B cell (primary cell): ENCODE results near the gene GUCA2B. TPM values are rescaled to one million over a fixed set of nuclear protein-coding genes. Genes with fewer than 3 reads are reported as not detected.
A peak's percentile ranks its signal among the peaks of the same experiment; 100 is the strongest.

Experiments used
- ATAC-seq: fragments of 200-7000 bp; cut with Tn5 transposase; one replicate; pipeline ENCODE4 v1.10.0; 2021; ENCODE audit warnings: low read depth, mild to moderate bottlenecking, moderate number of reproducible peaks, moderate library complexity
- CTCF ChIA-PET: fragments of 350-600 bp; sonication (Branson Sonifier 250); formaldehyde crosslinking; loops from one replicate; lab custom pipeline; 2021; ENCODE audit warnings: antibody characterized with exemption, inconsistent platforms; lab: Charles Lee
- POLR2A ChIA-PET: fragments of 350-600 bp; sonication (Branson Sonifier 250); formaldehyde crosslinking; loops from one replicate; lab custom pipeline; 2021; ENCODE audit warnings: antibody characterized with exemption; lab: Charles Lee
- DNase-seq: peaks from one replicate; pipeline ENCODE4 v3.0.0; 2013
- H2AFZ ChIP-seq: 2 replicates; pipeline ENCODE4 v1.6.1; 2012; ENCODE audit warnings: mild to moderate bottlenecking, low read depth, low read length; ENCODE audit not compliant: insufficient read depth, poor library complexity, severe bottlenecking
- H3K27ac ChIP-seq, 2 donors: 1 replicate in 1 of 2; 2 replicates in 1 of 2; pipeline ENCODE4 v1.5.1; 2012 to 2013; ENCODE audit warnings: low read length in 2 of 2, mild to moderate bottlenecking in 2 of 2, moderate library complexity in 1 of 2
- H3K27me3 ChIP-seq, 4 experiments: fragments of 200-600 bp in 1 of 4; sonication (generic) in 1 of 4; replicated peaks in 1 of 4; 1 replicate in 2 of 4; 2 replicates in 2 of 4; pipeline versions ENCODE4 v1.6.1 to v1.7.0; 2013 to 2016; ENCODE audit warnings: low read length in 3 of 4, mild to moderate bottlenecking in 2 of 4, mixed read lengths in 1 of 4, moderate library complexity in 1 of 4; ENCODE audit not compliant: insufficient read depth in 4 of 4, control insufficient read depth in 3 of 4; ENCODE audit errors: control extremely low read depth in 1 of 4
- H3K36me3 ChIP-seq, 2 experiments: replicated peaks in 1 of 2; 1 replicate in 1 of 2; 2 replicates in 1 of 2; pipeline versions ENCODE4 v1.6.1 to v1.7.1; 2013; ENCODE audit warnings: low read length in 1 of 2; ENCODE audit not compliant: insufficient read depth in 2 of 2, control insufficient read depth in 1 of 2; ENCODE audit errors: control extremely low read depth in 1 of 2, extremely low read depth in 1 of 2
- H3K4me1 ChIP-seq, 2 donors: fragments of 200-600 bp in 1 of 2; sonication (generic) in 1 of 2; 1 replicate in 1 of 2; 2 replicates in 1 of 2; pipeline versions ENCODE4 v1.5.1 to v1.6.1; 2013 to 2017; ENCODE audit warnings: low read length in 2 of 2; ENCODE audit not compliant: control insufficient read depth in 2 of 2, insufficient read depth in 2 of 2
- H3K4me2 ChIP-seq: replicated peaks from 2 replicates; pipeline ENCODE3; 2012; ENCODE audit warnings: mild to moderate bottlenecking, low read depth, low read length; ENCODE audit not compliant: poor library complexity, severe bottlenecking
- H3K4me3 ChIP-seq, 5 experiments: fragments of 200-600 bp in 1 of 5; sonication (generic) in 1 of 5; 1 replicate in 3 of 5; 2 replicates in 2 of 5; pipeline versions ENCODE4 v1.5.1 to v1.7.0; 2011 to 2016; ENCODE audit warnings: low read length in 4 of 5, mild to moderate bottlenecking in 4 of 5, low read depth in 2 of 5, control low read depth in 1 of 5, moderate library complexity in 1 of 5; ENCODE audit not compliant: insufficient read depth in 1 of 5; ENCODE audit errors: control extremely low read depth in 1 of 5, extremely low read depth in 1 of 5
- H3K79me2 ChIP-seq: fragments of 200-600 bp; sonication (generic); one replicate; pipeline ENCODE4 v1.6.0; 2016; ENCODE audit warnings: low read length; ENCODE audit not compliant: control insufficient read depth, insufficient read depth
- H3K9ac ChIP-seq: fragments of 200-600 bp; sonication (generic); 2 replicates; pipeline ENCODE4 v1.6.1; 2017; ENCODE audit warnings: mild to moderate bottlenecking, low read length, moderate library complexity
- H3K9me3 ChIP-seq, 3 donors: one replicate each; pipeline versions ENCODE4 v1.6.1 to v1.7.1; 2013; ENCODE audit warnings: low read length in 2 of 3; ENCODE audit not compliant: control insufficient read depth in 2 of 3, insufficient read depth in 1 of 3; ENCODE audit errors: control extremely low read depth in 1 of 3
- H4K20me1 ChIP-seq: 2 replicates; pipeline ENCODE4 v1.6.0; 2012; ENCODE audit warnings: mild to moderate bottlenecking, low read length; ENCODE audit not compliant: insufficient read depth, control insufficient read depth, poor library complexity, severe bottlenecking
- H3K27ac Mint-ChIP-seq: one replicate; pipeline ENCODE4 v1.8.0; 2021; ENCODE audit warnings: mixed read lengths
- H3K27me3 Mint-ChIP-seq: one replicate; pipeline ENCODE4 v1.8.0; 2021; ENCODE audit warnings: mixed read lengths
- H3K4me1 Mint-ChIP-seq: one replicate; pipeline ENCODE4 v1.8.0; 2021; ENCODE audit warnings: mixed read lengths
- H3K4me3 Mint-ChIP-seq: one replicate; pipeline ENCODE4 v1.8.0; 2021; ENCODE audit warnings: mixed read lengths
- H3K9me3 Mint-ChIP-seq: one replicate; pipeline ENCODE4 v1.8.0; 2022; ENCODE audit warnings: mixed read lengths; ENCODE audit not compliant: insufficient read depth
- EZH2 ChIP-seq: IDR thresholded peaks from 2 replicates; pipeline ENCODE4 v1.6.1; 2012; ENCODE audit warnings: borderline replicate concordance, low read depth, mild to moderate bottlenecking, moderate library complexity, low read length; ENCODE audit not compliant: insufficient read depth, poor library complexity, severe bottlenecking
- WGBS: methylation state at CpG from one replicate; pipeline ENCODE4 v1.1.5; 2013; ENCODE audit warnings: missing lambda C conversion rate; ENCODE audit not compliant: insufficient coverage; 5-methylcytosine and 5-hydroxymethylcytosine counted together
- intact Hi-C: fragments of 100-400 bp; cut with micrococcal nuclease; formaldehyde crosslinking; loops from one replicate; pipeline ENCODE4 v1.10.0; 2022
- polyA plus RNA-seq: library from polyadenylated mRNA; depleted of rRNA; stranded (reverse); fragments of >200 nt; gene quantifications from 2 replicates; pipeline ENCODE4 v1.2.3, GENCODE V29; 2012
- total RNA-seq, 2 donors: library from RNA; stranded (reverse); fragments of 120-200 nt in 1 of 2; gene quantifications; 1 replicate in 1 of 2; 2 replicates in 1 of 2; pipeline versions ENCODE4 v1.2.3 to v1.2.4, GENCODE V29; 2013 to 2022
- TF ChIP-seq, protein P1 (sequence below): fragments of 200-600 bp; IDR thresholded peaks from one replicate; pipeline ENCODE4 v1.8.0; 2022; ENCODE audit warnings: antibody characterized with exemption, mild to moderate bottlenecking

GUCA2B gene
- total and polyA plus RNA-seq, 2 donors (not counting 1 experiment from before 2014, with no cell fraction given): not detected

- DNase-seq: no peak
- intact Hi-C loops: no loop called here
- Histone ChIP-seq H2AFZ (no peak overlapping the region), H3K27ac (no peak overlapping the region), H3K27me3 (no peaks in the 10 kb centered on the region), H4K20me1 (no peaks in the 10 kb centered on the region), H3K36me3 (peaks cover 3 to 7% of the 10 kb centered on the region in 2 experiments), H3K4me1 (peaks cover 0 to 3% of the 10 kb centered on the region in 2 donors), H3K9me3 (no peaks in the 10 kb centered on the region), H3K4me3 (no peak overlapping the region), H3K4me2 (no peak overlapping the region), H3K9ac (no peak overlapping the region), H3K79me2 (no peaks in the 10 kb centered on the region)
- POLR2A ChIA-PET: no interaction called here
- H3K4me3 Mint-ChIP-seq: no peak overlapping the region
- H3K27me3 Mint-ChIP-seq: no peaks in the 10 kb centered on the region
- H3K9me3 Mint-ChIP-seq: no peaks in the 10 kb centered on the region
- H3K27ac Mint-ChIP-seq: no peak overlapping the region
- ATAC-seq: no peak
- TF ChIP-seq, protein P1, sequence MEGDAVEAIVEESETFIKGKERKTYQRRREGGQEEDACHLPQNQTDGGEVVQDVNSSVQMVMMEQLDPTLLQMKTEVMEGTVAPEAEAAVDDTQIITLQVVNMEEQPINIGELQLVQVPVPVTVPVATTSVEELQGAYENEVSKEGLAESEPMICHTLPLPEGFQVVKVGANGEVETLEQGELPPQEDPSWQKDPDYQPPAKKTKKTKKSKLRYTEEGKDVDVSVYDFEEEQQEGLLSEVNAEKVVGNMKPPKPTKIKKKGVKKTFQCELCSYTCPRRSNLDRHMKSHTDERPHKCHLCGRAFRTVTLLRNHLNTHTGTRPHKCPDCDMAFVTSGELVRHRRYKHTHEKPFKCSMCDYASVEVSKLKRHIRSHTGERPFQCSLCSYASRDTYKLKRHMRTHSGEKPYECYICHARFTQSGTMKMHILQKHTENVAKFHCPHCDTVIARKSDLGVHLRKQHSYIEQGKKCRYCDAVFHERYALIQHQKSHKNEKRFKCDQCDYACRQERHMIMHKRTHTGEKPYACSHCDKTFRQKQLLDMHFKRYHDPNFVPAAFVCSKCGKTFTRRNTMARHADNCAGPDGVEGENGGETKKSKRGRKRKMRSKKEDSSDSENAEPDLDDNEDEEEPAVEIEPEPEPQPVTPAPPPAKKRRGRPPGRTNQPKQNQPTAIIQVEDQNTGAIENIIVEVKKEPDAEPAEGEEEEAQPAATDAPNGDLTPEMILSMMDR: no peak
- no peak for TF ChIP-seq EZH2
- 98% methylated on average over 5 of the region's 7 CpGs for WGBS
- CTCF ChIA-PET: interaction anchor here (1.1 to 7.9 kb wide), 8 partner anchors 10 to 659 kb away, joined by 3 to 114 read pairs (median 12); no protein-coding TSS in a partner anchor
- no peaks in the 10 kb centered on the region for H3K4me1 Mint-ChIP-seq
These were observed 22.3 kb downstream of the GUCA2B start for GRCh38 chr1:42175314-42176054.

- Histone ChIP-seq H3K27ac (no peak overlapping the region), H3K79me2 (no peaks in the 10 kb centered on the region), H3K9ac (no peak overlapping the region), H3K27me3 (no peaks in the 10 kb centered on the region), H2AFZ (no peak overlapping the region), H3K9me3 (no peaks in the 10 kb centered on the region), H3K4me1 (peaks cover 0 to 3% of the 10 kb centered on the region in 2 donors), H3K4me3 (no peak overlapping the region), H3K4me2 (no peak overlapping the region), H3K36me3 (peaks cover 5 to 15% of the 10 kb centered on the region in 2 experiments), H4K20me1 (no peaks in the 10 kb centered on the region)
- WGBS: 84% methylated on average over 4 of the region's 4 CpGs
- H3K27me3 Mint-ChIP-seq: no peaks in the 10 kb centered on the region
- intact Hi-C loops: no loop called here
- CTCF ChIA-PET: interaction anchor here (0.8 kb wide), 1 partner anchor 310 kb away, joined by 3 read pairs; no protein-coding TSS in a partner anchor
- H3K4me3 Mint-ChIP-seq: no peak overlapping the region
- ATAC-seq (no peak), DNase-seq (peak; percentile 44)
- no peaks in the 10 kb centered on the region for H3K9me3 Mint-ChIP-seq
- POLR2A ChIA-PET: no interaction called here
- TF ChIP-seq, protein P1: peak; percentile 84
- TF ChIP-seq EZH2: no peak
- H3K27ac Mint-ChIP-seq: no peak overlapping the region
- H3K4me1 Mint-ChIP-seq: no peaks in the 10 kb centered on the region
These were observed 23.8 kb downstream of the GUCA2B start for GRCh38 chr1:42176902-42177519.
